A549 treated with RU486 at 1 μM for 4 hours (cell line): ENCODE measurements around the gene MMP1. TPM values are rescaled to one million over a fixed set of nuclear protein-coding genes. Genes with fewer than 3 reads are reported as not detected.

Experiments used
- total RNA-seq: library from RNA; stranded (reverse); fragments of 200-300 nt; extraction: Qiagen RNA extraction; gene quantifications from 5 replicates; pipeline ENCODE4 v1.2.3, GENCODE V29; 2022; ENCODE audit warnings: low read depth

MMP1 gene
- 0.71 to 1.4 TPM (median 1.1 TPM) in 5 replicates for total RNA-seq

GRCh38 chr11:102798012-102798746 is at the start of gene MMP1:
Gene MMP1 (minus strand): TSS chr11:102798160. CDS start chr11:102798092, 68 bp downstream.

GRCh38 chr11:102843489-102843888 is 45.5 kb upstream of the MMP1 start, which contains the start of gene MMP3:
Gene MMP3 (minus strand): TSS chr11:102843609. CDS start chr11:102843546, 63 bp downstream.

GRCh38 chr11:102780491-102780918 is 17.5 kb downstream of the MMP1 start, which contains the start of gene MMP10:
Gene MMP10 (minus strand): TSS chr11:102780628. CDS start chr11:102780591, 37 bp downstream.

Other genes with a start within 250 kb of the MMP1 start
- 0.09 TPM in 1 of 5 replicates, not detected in the others for gene MMP20, start 172.8 kb downstream of the MMP1 start, total RNA-seq
- gene MMP27, start 92.4 kb downstream of the MMP1 start, total RNA-seq, result not detected in 5 replicates
- not detected in 5 replicates for gene MMP8, start 73.2 kb downstream of the MMP1 start, total RNA-seq
- 1.1 to 2.3 TPM (median 1.5 TPM) in 5 replicates for gene MMP10, start 17.5 kb downstream of the MMP1 start, total RNA-seq
- 0.31 to 0.45 TPM in 2 of 5 replicates, not detected in the others for gene MMP3, start 45.4 kb upstream of the MMP1 start, total RNA-seq
- 0.08 TPM in 1 of 5 replicates, not detected in the others for gene MMP12, start 76.8 kb upstream of the MMP1 start, total RNA-seq
- not detected in 5 replicates for gene MMP13, start 157.6 kb upstream of the MMP1 start, total RNA-seq